ENCODE measurements around the gene CHRM2. TPM values are rescaled to one million over a fixed set of nuclear protein-coding genes. Genes with fewer than 3 reads are reported as not detected.

The CHRM2 gene
- total RNA-seq, 1 experiment from 2014 or later: not detected

- Histone ChIP-seq H3K9me3 (ENCODE audit: control insufficient read depth, low read depth, low read length) (no peaks in the 10 kb centered on the region), H3K56ac (ENCODE audit: insufficient read length, low read depth, low read length) (no peak overlapping the region), H2AFZ (ENCODE audit: low read length) (no peak overlapping the region), H3K23me2 (ENCODE audit: insufficient read length, low read depth, low read length, poor library complexity, severe bottlenecking) (no peaks in the 10 kb centered on the region), H4K8ac (replicated peaks; ENCODE audit: insufficient read length, low read depth, low read length) (no peak overlapping the region), H3K18ac (ENCODE audit: insufficient read length, low read depth, low read length) (no peak overlapping the region), H3K79me2 (ENCODE audit: insufficient read depth, low read length) (no peaks in the 10 kb centered on the region), H3K23ac (ENCODE audit: insufficient read length, low read depth, low read length) (no peak overlapping the region), H2BK15ac (ENCODE audit: low read depth, low read length) (no peak overlapping the region), H4K91ac (ENCODE audit: insufficient read length, low read depth, low read length) (no peak overlapping the region), H3K4me2 (ENCODE audit: insufficient read depth, insufficient read length, low read length) (no peak overlapping the region), H2BK120ac (ENCODE audit: low read depth, low read length, poor library complexity, severe bottlenecking) (no peak overlapping the region), H2BK20ac (ENCODE audit: low read depth, low read length, poor library complexity, severe bottlenecking) (no peak overlapping the region), H2AK5ac (ENCODE audit: insufficient read length, low read length) (no peak overlapping the region), H4K20me1 (ENCODE audit: control insufficient read depth, insufficient read depth, insufficient read length) (no peaks in the 10 kb centered on the region), H3T11ph (ENCODE audit: low read length) (no peak overlapping the region), H3K27me3 (ENCODE audit: insufficient read depth, low read length) (no peaks in the 10 kb centered on the region), H3K14ac (ENCODE audit: insufficient read depth, low read length) (no peak overlapping the region), H3K4ac (ENCODE audit: low read depth, low read length) (no peak overlapping the region), H3K4me1 (ENCODE audit: insufficient read depth, low read length) (no peaks in the 10 kb centered on the region; the same call in 1 of the 2 replicates), H2BK12ac (ENCODE audit: insufficient read length, low read depth, low read length) (no peak overlapping the region), H3K9ac (ENCODE audit: extremely low read depth, insufficient read length, low read length) (no peak overlapping the region), H3K27ac (ENCODE audit: insufficient read length, low read depth, low read length) (no peak overlapping the region), H4K5ac (ENCODE audit: insufficient read length, low read depth, low read length) (no peak overlapping the region), H2BK5ac (ENCODE audit: insufficient read length, low read length) (no peak overlapping the region), H3K79me1 (ENCODE audit: insufficient read depth, low read depth, low read length, poor library complexity, severe bottlenecking) (no peaks in the 10 kb centered on the region)
- Mint-ChIP-seq H3K4me1 (peaks cover 24 to 30% of the 10 kb centered on the region in 2 experiments), H3K9me3 (no peaks in the 10 kb centered on the region), H3K36me3 (ENCODE audit: insufficient read depth in 1 of 3, low read depth in 3 of 3) (no peaks in the 10 kb centered on the region), H3K4me3 (no peak overlapping the region), H3K27me3 (ENCODE audit: low read depth) (peaks cover 1% of the 10 kb centered on the region; the same call in 1 of the 2 replicates), H3K27ac (no peak overlapping the region)
- no CpG with 5 or more reads among the region's 3 CpGs for WGBS (ENCODE audit: extremely low coverage, insufficient read length, low lambda C conversion rate)
- DNase-seq: no peak
- TF ChIP-seq CTCF (conservative IDR thresholded peaks at IDR 0.05): peak; percentile 45; the same call in 2 of the 3 replicates
Measured at GRCh38 chr7:136883046-136883445, 14.6 kb downstream of the CHRM2 start.
